OCI-M2 (cell line): ENCODE measurements around the gene TCF20.

Experiments used
- DNase-seq: peaks from one replicate; lab custom pipeline; 2025; ENCODE audit not compliant: unreplicated experiment; lab: John Stamatoyannopoulos, UW

TCF20 gene

GRCh38 chr22:42282252-42282942 is 11.9 kb upstream of the TCF20 start:
- no peak for DNase-seq

GRCh38 chr22:42281706-42282251 is 11.3 kb upstream of the TCF20 start:
- no peak for DNase-seq

- DNase-seq: no peak
Observed at GRCh38 chr22:42281284-42281683, 10.8 kb upstream of the TCF20 start.

- DNase-seq: no peak
Observed at GRCh38 chr22:42280836-42281235, 10.4 kb upstream of the TCF20 start.

GRCh38 chr22:42280140-42280539 is 9.7 kb upstream of the TCF20 start:
- no peak for DNase-seq

GRCh38 chr22:42279425-42280020 is 9.1 kb upstream of the TCF20 start:
- no peak for DNase-seq

- no peak for DNase-seq
Observed at GRCh38 chr22:42277988-42278776, 7.7 kb upstream of the TCF20 start.

- no peak for DNase-seq
Observed at GRCh38 chr22:42277232-42277753, 6.8 kb upstream of the TCF20 start.

GRCh38 chr22:42275970-42276369 is 5.5 kb upstream of the TCF20 start:
- DNase-seq: no peak

GRCh38 chr22:42275176-42275575 is 4.7 kb upstream of the TCF20 start:
- no peak for DNase-seq

- DNase-seq: no peak
Observed at GRCh38 chr22:42273855-42274451, 3.5 kb upstream of the TCF20 start.

GRCh38 chr22:42272431-42272999 is 2.1 kb upstream of the TCF20 start:
- DNase-seq: no peak

- no peak for DNase-seq
Observed at GRCh38 chr22:42271906-42272305, 1.5 kb upstream of the TCF20 start.

- DNase-seq: no peak
Observed at GRCh38 chr22:42271191-42271813, 849 bp upstream of the TCF20 start.

GRCh38 chr22:42270176-42270509 is 310 bp downstream of the TCF20 start:
- no peak for DNase-seq

GRCh38 chr22:42269432-42270175 is 849 bp downstream of the TCF20 start:
- DNase-seq: no peak

- no peak for DNase-seq
Observed at GRCh38 chr22:42268852-42269410, 1.5 kb downstream of the TCF20 start.

- DNase-seq: no peak
Observed at GRCh38 chr22:42265321-42265720, 5.1 kb downstream of the TCF20 start.

- no peak for DNase-seq
Observed at GRCh38 chr22:42263944-42264343, 6.5 kb downstream of the TCF20 start.

- DNase-seq: no peak
Observed at GRCh38 chr22:42262964-42263363, 7.5 kb downstream of the TCF20 start.
